ENCODE data around the gene RHPN2.

DNA sequence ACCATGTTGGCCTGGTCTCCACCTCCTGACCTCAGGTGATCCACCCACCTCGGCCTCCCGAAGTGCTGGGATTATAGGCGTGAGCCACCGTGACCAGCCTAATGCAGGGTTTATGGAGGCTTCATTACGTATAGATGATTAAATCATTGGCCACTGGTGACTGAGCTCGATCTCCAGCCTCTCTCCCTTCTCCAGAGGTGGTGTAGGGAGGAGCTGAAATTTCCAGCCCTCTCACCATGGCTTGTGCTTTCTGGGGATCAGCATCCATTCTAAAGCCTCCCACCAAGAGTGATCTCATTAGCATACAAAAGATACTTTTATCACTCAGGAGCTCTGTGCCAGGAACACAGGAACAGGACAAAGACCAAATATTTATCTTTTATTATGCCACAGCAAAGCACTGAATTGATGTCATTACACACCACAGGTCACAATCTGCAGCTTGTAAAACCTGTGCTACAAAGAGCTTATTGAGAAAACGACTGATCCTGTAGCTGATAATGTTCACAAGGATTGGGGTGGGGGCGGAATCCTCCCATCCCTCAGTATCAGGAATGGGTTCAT is 32.4 kb downstream of the RHPN2 start:
- TF ChIP-seq EP300 (IDR thresholded peaks at IDR 0.05) (no peak), POLR2A (IDR thresholded peaks at IDR 0.05) (no peak), POLR2AphosphoS5 (IDR thresholded peaks at IDR 0.05) (no peak)
- TF ChIP-seq, protein P1, sequence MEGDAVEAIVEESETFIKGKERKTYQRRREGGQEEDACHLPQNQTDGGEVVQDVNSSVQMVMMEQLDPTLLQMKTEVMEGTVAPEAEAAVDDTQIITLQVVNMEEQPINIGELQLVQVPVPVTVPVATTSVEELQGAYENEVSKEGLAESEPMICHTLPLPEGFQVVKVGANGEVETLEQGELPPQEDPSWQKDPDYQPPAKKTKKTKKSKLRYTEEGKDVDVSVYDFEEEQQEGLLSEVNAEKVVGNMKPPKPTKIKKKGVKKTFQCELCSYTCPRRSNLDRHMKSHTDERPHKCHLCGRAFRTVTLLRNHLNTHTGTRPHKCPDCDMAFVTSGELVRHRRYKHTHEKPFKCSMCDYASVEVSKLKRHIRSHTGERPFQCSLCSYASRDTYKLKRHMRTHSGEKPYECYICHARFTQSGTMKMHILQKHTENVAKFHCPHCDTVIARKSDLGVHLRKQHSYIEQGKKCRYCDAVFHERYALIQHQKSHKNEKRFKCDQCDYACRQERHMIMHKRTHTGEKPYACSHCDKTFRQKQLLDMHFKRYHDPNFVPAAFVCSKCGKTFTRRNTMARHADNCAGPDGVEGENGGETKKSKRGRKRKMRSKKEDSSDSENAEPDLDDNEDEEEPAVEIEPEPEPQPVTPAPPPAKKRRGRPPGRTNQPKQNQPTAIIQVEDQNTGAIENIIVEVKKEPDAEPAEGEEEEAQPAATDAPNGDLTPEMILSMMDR (IDR thresholded peaks at IDR 0.05) = no peak

Measured in sigmoid colon (tissue), 4 donors.